ENCODE results near the gene CTPS1. TPM values are rescaled to one million over a fixed set of nuclear protein-coding genes. Genes with fewer than 3 reads are reported as not detected.

The CTPS1 gene
- total RNA-seq, 1 experiment from 2014 or later: 66.4 TPM

GRCh38 chr1:40944841-40945430 lies 34.6 kb upstream of the CTPS1 start:
- RAD21 ChIA-PET (ENCODE audit: low non-redundant PET in 1 of 2, low total read pairs in 2 of 2, uncharacterized antibody in 2 of 2, unreplicated experiment in 2 of 2): no interaction called here
- Histone ChIP-seq H3K9me2 (ENCODE audit: insufficient read depth) (no peaks in the 10 kb centered on the region), H3K27ac (ENCODE audit: low read depth, low read length) (no peak overlapping the region), H4K20me1 (ENCODE audit: insufficient read depth) (no peaks in the 10 kb centered on the region), H3K9ac (ENCODE audit: low read length) (no peak overlapping the region), H3K4me2 (ENCODE audit: low read length) (no peak overlapping the region), H3K27me3 (ENCODE audit: insufficient read depth, low read length) (no peaks in the 10 kb centered on the region), H3K79me2 (ENCODE audit: insufficient read depth, low read length) (no peaks in the 10 kb centered on the region), H3K36me3 (ENCODE audit: control insufficient read depth in 1 of 2, insufficient read depth in 2 of 2, low read length in 2 of 2) (no peaks in the 10 kb centered on the region), H3K4me3 (replicated peaks in 1 of 2; ENCODE audit: low read depth in 1 of 2, low read length in 2 of 2) (no peak overlapping the region), H3K4me1 (ENCODE audit: control insufficient read depth in 1 of 2, insufficient read depth in 2 of 2, low read length in 2 of 2) (peaks cover 4 to 16% of the 10 kb centered on the region in 2 experiments; a peak in 3 of 4 replicates), H2AFZ (ENCODE audit: low read depth, low read length, poor library complexity, severe bottlenecking) (no peak overlapping the region), H3K9me3 (ENCODE audit: control insufficient read depth in 1 of 2, insufficient read depth in 1 of 2, low read depth in 1 of 2, low read length in 2 of 2) (no peaks in the 10 kb centered on the region)
- DNase-seq (ENCODE audit: low read depth, low spot score) (no peak), ATAC-seq (no peak)
- POLR2A ChIA-PET: interaction anchor here (2.1 kb wide), 1 partner anchor 83 kb away, joined by 6 read pairs; the partner anchor contains the start of gene CITED4
- no peak for TF ChIP-seq JUND (IDR thresholded peaks at IDR 0.05)
- no peak for TF ChIP-seq ZBTB33 (IDR thresholded peaks at IDR 0.05; ENCODE audit: extremely low read depth, insufficient replicate concordance, low read length)
- no peak for TF ChIP-seq POLR2A (IDR thresholded peaks at IDR 0.05; ENCODE audit: borderline replicate concordance, extremely low read depth, insufficient read depth, insufficient read length)
- no peak for TF ChIP-seq ZFX (IDR thresholded peaks at IDR 0.05)
- no peak for TF ChIP-seq EZH2 (IDR thresholded peaks at IDR 0.05)
- TF ChIP-seq ZNF274 (IDR thresholded peaks at IDR 0.05; ENCODE audit: low read depth, low read length): no peak
- no peak for TF ChIP-seq REST (IDR thresholded peaks at IDR 0.05; ENCODE audit: low read depth)
- no peak for TF ChIP-seq CTCF (IDR thresholded peaks at IDR 0.05 in 2 of 3, conservative IDR thresholded peaks at IDR 0.05 in 1 of 3; ENCODE audit: borderline replicate concordance in 1 of 3, insufficient read depth in 1 of 3, low read depth in 2 of 3, low read length in 2 of 3)
- TF ChIP-seq SP1 (IDR thresholded peaks at IDR 0.05; ENCODE audit: low read depth): no peak
- TF ChIP-seq CBX3 (IDR thresholded peaks at IDR 0.05; ENCODE audit: low read depth): no peak
- no peak for TF ChIP-seq YY1 (IDR thresholded peaks at IDR 0.05; ENCODE audit: extremely low read depth, insufficient replicate concordance, low read depth, low read length)
- no peak for TF ChIP-seq CEBPB (IDR thresholded peaks at IDR 0.05; ENCODE audit: low read depth)
- no peak for TF ChIP-seq EGR1 (IDR thresholded peaks at IDR 0.05; ENCODE audit: low read depth)
- no peak for TF ChIP-seq MAX (IDR thresholded peaks at IDR 0.05)
- no peak for TF ChIP-seq ATF3 (IDR thresholded peaks at IDR 0.05)
- CTCF ChIA-PET: interaction anchor here (1.5 to 1.6 kb wide), 2 partner anchors 77 to 82 kb away, joined by 5 read pairs; partner anchors contain the start of gene CITED4
- BruUV-seq (replicated peaks): no TSS peak
- intact Hi-C loops (cut with micrococcal nuclease): no loop called here
